ENCODE measurements around the gene AIFM3.
"Not testable (repeated sequence)": the region's sequence is repeated elsewhere in the genome, so short reads cannot be mapped to it uniquely, and the experiment has no call there.

AIFM3 gene

GRCh38 chr22:20992456-20993303, 25.6 kb downstream of the AIFM3 start:
- DNase-seq: no peak

DNA sequence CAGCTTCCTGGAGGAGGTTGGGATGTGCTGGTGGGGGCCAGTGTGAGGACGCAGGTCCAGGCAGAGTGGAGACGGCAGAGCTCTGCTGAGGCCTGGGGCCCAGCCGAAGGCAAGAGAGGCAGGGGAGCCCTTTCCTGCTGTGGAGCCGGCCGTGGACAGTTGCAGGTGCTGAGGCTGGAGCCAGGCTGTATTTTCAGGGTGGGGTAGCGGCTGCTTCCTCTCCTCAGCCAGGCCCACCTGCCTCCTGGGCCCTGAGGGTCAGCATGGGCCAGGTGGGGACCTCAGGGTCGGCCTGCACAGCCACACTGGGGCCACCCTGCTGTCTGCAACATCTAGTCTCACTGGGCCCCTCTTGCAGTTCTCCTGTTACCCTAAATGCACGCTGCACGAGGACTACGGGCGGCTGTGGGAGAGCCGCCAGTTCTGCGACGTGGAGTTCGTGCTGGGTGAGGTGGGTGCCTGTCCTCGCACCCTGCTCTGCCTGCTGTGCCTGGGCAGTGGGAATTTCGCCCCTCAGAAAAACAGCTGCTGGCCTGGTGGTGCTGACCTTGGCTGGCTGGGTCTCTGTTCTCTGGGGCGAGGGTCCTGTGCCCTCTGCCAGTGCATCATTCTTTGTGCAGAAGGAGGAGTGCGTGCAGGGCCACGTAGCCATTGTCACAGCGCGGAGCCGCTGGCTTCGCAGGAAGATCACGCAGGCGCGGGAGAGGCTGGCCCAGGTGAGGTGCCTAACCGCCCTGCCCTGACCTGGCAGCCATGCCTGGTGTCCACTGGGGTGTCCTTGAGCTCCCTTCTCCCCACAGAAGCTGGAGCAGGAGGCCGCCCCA, 26.5 kb downstream of the AIFM3 start:
- no peak for DNase-seq

DNA sequence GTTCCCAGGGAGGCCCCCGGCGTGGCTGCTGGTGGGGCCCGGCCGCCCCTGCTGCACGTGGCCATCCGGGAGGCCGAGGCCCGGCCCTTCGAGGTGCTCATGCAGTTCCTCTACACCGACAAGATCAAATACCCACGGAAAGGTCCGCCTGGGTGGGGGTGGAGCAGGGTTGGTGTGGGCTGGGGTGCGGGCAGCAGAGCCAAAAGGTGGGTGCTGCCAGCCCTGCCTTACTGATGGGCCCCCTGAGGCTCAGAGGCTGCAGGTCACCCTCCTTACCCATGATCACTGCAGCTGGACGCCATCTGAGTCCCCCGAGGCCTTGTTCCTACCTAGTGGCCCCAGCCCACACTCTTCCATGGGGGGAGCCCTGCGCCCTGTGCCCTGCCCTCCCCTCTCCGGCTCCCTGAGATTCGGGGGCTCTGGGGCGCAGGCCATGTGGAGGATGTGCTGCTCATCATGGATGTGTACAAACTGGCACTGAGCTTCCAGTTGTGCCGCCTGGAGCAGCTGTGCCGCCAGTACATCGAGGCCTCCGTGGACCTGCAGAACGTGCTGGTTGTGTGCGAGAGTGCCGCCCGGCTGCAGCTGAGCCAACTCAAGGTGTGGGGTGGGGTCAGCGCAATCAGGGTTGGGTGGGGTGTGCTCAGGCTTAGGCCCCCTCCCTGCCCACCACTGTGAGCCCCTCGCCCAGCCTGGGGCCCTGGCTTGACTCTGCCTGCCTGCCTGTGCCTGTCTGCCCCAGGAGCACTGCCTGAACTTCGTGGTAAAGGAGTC, 27.3 kb downstream of the AIFM3 start:
- DNase-seq: no peak

GRCh38 chr22:20994902-20995241, 27.8 kb downstream of the AIFM3 start:
- DNase-seq: no peak

GRCh38 chr22:20995329-20996030, 28.4 kb downstream of the AIFM3 start:
- DNase-seq: no peak

GRCh38 chr22:20996031-20996410, 29.0 kb downstream of the AIFM3 start:
- no peak for DNase-seq

DNA sequence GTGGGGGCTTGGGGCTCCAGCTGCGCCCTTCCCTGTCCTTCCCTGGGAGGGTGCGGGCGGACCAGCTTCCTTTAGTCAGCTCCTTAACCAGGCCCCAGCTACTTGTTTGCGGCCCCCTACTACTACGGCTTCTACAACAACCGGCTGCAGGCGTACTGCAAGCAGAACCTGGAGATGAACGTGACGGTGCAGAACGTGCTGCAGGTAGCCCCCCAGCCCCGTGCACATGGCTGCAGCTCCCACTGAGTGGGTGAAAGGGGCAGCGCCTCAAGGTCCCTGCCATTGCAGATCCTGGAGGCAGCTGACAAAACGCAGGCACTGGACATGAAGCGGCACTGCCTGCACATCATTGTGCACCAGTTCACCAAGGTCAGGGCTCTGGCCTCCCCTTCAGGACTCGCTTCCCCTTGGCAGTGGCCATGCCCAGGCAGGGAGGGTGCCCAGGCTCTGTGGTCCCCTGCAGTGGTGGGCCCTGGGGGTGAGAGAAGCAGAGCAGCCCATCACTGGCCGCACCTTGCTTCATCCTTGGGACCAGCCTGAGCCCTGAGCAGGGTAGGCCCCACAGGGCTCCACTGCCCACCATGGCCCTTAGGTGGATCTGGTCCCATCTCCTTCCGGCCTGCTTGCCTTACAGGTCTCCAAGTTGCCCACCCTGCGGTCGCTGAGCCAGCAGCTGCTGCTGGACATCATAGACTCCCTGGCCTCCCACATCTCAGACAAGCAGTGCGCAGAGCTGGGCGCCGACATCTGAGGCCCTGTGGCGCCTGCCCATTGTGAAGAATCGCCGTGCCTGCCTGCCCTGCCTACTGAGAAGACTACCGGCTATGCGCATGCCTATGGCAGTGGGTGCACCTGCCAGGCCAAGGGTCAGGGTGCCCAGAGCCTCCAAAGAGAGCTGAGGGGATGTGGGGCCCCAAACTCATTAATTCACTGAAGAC, 29.8 kb downstream of the AIFM3 start:
- no peak for DNase-seq

DNA sequence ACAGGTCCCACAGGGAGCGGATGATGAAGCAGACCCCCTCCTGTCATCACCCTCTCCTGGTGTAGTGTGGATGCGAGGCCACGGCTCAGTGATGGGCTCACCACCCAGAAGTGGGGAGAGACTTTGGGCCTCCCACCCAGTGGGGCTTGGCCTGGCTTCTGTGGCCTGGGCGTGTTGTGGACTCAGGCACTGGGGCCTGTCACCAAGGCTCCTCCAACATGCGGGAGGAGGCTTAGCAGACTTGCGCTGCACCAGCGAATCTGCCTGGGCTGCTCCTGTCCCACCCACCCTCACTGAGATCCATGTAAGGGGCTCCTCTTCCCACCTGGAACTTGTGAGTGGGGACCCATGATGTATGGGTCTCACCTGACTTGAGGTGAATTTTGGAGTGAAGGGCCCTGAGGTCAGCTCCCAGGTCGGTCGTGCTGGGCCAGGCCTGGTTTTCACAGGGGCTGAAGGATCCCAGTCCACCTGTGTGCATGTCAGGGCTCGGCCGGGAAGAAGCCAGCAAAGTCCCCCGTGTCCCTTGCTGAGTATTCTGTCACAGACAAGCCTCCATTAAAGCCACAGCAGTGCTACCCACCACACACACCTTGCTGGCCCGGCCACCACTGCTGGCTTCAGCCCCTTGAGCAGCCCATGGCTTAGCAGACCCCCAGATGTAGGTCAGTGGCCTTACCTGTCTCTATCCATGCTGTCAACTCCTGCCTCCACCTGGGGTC, 30.6 kb downstream of the AIFM3 start:
- no peak for DNase-seq

GRCh38 chr22:20998411-20999336, 31.6 kb downstream of the AIFM3 start:
- no peak for DNase-seq

DNA sequence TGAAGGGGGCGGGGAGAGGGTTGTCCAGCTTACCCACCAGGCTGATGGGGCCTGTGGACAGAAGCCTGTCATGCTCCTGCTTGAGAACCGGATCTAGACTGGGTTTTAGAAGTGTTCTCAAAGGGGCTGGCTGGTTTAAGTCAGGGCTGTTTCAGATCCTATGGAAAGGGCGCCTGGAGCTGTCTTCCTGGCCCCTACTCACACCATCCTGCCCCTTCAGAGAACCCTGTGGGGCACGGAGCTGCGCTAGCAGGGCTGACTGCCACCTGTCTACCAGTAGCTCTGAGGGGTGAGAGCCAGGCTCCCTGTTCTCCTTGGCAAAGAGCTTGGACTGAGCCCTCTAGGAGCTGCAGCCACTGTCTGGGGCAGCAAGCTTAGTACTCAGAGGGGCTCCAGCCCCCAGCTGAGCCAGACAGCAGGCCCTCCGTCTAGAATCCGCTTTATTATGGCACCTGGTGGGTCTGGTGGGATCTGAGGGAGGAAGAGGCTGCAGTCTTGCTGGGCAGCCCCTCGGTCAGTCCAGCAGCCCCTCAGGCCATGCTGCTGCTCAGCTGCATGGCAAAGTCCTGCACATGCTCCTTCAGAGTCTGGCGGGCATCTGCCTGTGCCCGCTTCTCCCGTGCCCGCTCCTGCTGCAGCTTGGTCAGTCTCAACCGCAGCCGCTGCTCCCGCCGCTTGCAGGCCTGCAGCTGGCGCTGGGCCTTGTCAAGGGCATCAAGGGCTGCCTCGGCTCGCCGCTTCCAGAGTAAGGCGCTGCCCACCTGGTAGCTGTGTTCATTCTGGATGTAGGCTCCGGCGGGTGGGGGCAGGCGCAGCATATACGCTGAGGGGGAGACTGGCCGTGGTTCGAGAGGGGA, 32.5 kb downstream of the AIFM3 start:
- no peak for DNase-seq

GRCh38 chr22:21000207-21000986, 33.3 kb downstream of the AIFM3 start:
- no peak for DNase-seq

GRCh38 chr22:21000987-21001600, 34.0 kb downstream of the AIFM3 start:
- DNase-seq: no peak

DNA sequence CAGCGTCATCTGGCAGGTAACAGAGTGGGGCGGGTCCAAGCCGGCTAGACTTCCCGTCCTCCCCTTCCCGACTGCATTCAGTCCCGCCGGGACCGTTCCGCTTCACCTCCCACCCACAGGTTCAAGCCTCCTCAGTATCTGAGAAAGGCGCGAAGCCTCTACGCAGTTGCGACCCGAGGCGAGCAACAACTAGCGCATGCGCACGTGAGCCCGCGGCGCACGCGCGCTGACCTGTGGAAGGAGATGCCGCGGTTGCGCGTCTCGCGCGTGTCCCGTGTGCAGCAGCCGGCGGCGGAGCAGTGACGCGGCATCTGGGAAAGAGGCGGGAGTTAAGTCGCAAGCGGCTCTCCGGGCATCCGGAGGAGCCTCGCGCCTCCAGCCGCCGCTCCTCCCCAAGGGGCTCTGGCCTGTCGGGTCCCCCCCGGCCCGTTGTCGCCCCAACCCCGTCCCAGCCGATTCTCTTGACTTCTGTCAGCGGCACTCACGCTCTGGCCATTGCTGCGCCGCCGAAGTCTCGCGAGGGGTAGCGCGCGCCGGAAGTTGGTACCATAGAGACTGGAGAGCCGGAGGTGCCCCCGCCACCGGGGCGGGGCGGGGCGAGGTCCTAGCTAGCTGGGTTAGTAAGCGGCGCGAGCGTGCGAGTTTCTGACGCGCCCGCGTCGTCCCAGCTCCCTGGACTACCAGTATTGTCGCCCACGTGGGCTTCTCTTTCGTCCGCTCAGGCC, 34.7 kb downstream of the AIFM3 start, which contains the start of gene THAP7:
THAP7 (minus strand) TSS at position 518 of the 725 bp plus-strand sequence; CDS start at position 311, 207 bp downstream.
- DNase-seq: peak; percentile 70

GRCh38 chr22:21003782-21004181, 36.7 kb downstream of the AIFM3 start:
- no peak for DNase-seq

DNA sequence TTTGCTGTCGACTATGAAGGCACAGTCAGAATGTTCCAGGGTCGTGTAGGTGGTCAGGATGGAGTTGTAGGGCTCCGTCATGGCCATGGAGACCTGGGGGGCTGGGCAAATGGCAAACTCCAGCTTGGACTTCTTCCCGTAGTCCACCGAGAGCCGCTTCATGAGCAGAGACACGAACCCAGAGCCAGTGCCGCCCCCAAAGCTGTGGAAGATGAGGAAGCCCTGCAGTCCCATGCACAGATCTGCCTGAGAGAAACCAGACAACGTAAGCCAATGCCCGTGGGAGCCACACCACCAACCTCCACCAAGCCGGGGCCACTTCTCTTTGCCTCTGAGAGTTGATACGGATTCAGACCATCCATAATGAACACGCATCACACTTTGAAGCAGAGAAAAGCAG, 42.2 kb downstream of the AIFM3 start:
- not testable (repeated sequence) for DNase-seq

GRCh38 chr22:21009638-21010425, 42.8 kb downstream of the AIFM3 start:
- DNase-seq: no peak

All from NCI-H510A (cell line).